Right lung (tissue), 5 donors: ENCODE measurements around the gene LCN6. TPM values are rescaled to one million over a fixed set of nuclear protein-coding genes. Genes with fewer than 3 reads are reported as not detected.
"Not testable (repeated sequence)": the region's sequence is repeated elsewhere in the genome, so short reads cannot be mapped to it uniquely, and the experiment has no call there.

Experiments used
- DNase-seq, 2 donors: peaks; one replicate each; pipeline ENCODE4 v3.0.0-alpha.2; 2013
- polyA plus RNA-seq, 5 donors: library from polyadenylated mRNA; unstranded; fragments of 120-200 nt; gene quantifications; one replicate each; pipeline versions ENCODE4 v1.2.1 to v1.2.3, GENCODE V29; 2013; ENCODE audit warnings: inconsistent platforms in 1 of 5, low replicate concordance in 1 of 5; ENCODE audit not compliant: insufficient read length in 5 of 5, insufficient read depth in 1 of 5

Gene LCN6
- polyA plus RNA-seq, 5 donors, result not detected

- no peak for DNase-seq
These were observed 36.1 kb upstream of the LCN6 start for GRCh38 chr9:136784249-136784996.

- no peak for DNase-seq
These were observed 34.1 kb upstream of the LCN6 start for GRCh38 chr9:136782452-136782851.

DNA sequence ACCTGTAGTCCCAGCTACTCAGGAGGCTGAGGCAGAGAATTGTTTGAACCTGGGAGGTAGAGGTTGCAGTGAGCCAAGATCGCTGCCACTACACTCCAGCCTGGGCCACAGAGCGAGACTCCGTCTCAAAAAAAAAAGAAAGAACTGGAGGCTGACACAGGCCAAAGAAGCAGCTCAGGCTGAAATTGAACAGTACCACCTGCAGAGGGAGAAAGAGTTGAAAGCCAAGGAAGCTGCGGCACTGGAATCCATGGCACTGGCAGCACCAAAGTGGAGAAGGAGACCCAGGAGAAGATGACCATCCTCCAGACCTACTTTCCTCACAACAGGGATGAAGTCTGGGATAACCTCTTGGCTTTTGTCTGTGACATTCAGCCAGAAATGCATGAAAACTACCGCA, 31.5 kb upstream of the LCN6 start:
- no peak for DNase-seq

- DNase-seq, result no peak
These were observed 29.0 kb upstream of the LCN6 start for GRCh38 chr9:136777359-136777758.

DNA sequence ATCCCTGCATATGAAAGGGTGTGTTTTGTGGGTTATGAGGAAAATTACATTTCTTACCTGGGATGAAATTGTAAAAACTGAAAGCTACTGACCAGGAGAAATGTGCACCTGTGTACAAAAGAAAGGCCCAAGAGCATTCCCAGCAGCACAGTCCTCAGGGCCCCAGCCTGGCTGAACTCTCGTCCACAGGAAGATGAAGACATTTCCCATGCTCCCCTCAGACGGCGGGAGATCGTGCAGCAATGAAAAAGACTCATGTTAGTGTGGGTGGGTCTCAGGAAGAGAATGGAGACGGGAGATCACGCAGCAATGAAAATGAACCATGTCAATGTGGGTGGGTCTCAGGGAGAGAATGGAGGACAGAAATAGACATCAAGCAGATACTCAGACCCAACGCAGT, 28.6 kb upstream of the LCN6 start:
- no peak for DNase-seq

DNA sequence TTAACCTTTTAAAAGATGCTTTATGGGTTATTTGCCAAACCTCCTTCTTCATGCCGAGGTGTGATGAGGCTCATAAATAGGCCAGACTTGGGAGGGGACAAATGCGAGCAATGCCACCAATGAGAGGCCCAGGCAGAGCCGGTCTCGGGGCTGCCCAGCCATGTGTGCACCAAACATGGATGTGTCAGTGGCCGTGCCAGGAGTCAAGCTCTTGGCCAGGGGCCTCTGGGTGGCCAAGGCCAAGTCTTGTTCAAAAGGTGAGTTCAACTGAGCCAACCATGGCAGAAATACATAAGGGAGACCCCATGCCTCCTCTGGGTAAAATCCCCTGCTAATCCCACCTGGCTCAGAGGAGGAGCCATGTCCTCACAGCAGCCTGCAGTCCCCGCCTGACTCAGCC, 26.9 kb upstream of the LCN6 start:
- no peak for DNase-seq

DNA sequence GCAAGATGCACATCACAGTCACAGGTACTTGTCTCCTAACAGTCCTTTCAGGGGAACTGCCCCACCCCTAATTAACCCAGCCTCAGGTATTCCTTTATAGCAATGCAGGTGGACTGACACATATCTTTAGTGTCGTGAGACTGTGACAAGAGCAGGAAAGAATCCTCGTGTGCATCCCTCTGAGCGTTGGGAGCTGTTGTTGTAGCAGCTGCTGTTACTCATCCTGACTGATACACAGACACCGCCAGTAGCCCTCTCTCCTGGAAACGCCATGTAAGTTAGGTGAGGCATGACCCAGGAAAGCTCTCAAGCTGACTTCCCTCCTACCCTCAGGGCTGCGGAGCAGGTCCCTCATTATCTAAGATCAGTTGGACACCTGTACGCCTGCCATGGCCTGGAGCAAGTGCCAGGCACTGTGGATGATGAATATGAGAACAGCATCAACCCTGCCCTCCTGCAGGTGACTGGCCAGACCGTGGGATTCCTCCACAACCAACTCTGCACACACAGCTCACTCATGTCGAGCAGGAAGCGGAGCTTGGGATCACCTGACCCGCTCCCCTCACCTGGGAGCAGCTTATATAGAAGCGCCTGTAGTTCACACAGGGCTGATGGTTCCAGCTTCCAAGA, 26.2 kb upstream of the LCN6 start:
- no peak for DNase-seq

DNA sequence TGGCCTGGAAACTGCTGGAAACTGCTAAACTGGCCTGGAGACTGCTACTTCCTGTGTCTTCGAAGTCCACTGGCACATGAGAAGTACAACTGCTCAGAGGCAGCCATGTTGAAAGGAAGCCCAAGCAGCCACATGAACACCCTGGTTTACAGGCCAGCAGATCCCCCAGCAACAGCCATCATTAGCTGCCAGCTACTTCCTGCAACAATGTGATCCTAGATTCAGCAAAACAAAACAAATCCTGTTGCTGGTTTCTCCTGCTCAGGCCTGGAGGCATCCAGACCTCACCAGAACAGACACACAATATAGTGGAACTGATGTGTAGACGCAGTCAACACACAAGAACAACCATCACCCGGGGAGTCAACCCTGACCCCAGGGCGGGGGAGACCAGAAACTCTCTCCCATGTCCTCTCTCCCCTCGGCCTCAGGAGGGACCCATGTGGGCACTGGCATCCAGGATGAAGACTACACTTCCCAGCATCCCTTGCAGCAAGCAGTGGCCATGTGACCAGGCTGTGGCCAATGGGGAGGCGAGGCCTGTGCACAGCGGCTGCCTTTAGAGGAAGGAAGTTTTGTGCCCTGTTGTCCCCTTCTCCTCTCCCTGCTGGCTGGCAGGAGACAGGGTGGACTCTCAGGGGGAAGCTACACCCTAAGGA, 25.2 kb upstream of the LCN6 start:
- DNase-seq, result no peak

- DNase-seq, result no peak
These were observed 23.6 kb upstream of the LCN6 start for GRCh38 chr9:136771907-136772415.

DNA sequence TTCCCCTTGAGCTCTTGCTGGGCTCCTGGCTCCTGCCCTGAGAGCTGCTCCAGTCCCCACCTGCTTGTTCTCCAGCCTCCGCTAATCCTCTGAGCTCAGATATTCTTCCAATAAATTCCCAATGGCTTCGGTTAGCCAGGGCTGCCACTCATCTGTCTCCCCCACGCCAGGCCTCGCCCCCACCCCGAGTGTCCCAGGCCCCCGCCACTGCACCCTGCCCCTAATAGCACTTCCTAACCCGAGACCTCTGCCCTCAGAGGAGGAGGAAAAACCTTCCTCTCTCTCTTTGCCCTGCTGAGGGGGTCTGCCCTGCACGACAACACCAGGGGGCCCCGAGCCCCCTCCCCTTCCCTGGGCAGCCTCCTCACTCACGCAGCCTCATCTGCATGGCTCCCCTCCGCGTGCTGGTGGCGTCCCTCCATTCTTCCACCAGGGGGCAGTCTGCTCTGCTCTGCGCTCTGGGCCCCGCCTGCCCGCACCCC, 21.4 kb upstream of the LCN6 start:
- DNase-seq, result no peak

- DNase-seq, result not testable (repeated sequence)
These were observed 18.2 kb upstream of the LCN6 start for GRCh38 chr9:136766410-136767120.

GRCh38 chr9:136765745-136766409, 17.6 kb upstream of the LCN6 start:
- DNase-seq, result not testable (repeated sequence)

- DNase-seq, result no peak
These were observed 16.7 kb upstream of the LCN6 start for GRCh38 chr9:136765041-136765440.

DNA sequence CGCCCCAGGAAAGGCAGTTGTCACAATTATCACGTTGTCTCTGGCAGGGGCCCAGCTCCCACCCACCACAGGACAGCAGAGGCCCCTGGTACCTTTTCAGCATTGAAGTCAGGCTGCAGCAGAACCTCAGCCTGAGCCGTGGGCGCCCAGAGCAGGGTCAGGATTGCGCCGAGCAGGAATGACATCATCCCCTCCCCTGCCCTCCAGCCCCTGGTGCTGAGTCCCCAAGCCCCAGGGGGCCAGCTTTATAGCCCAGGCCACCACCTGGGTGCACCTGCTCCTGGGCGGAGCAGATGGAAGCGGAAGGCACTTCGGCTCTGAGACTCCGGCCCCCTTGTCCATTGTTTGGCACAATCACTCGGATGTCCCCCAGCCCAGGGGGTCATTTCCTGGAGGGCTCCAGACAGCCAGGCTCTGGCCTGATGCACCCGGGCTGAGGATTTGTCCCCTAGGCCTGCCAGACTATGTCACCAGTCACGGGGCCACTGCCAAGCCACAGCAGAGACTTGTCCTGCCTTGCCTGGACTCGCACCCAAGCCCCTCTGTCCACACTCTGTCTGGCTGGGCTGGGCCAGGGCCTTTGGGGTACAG, 16.1 kb upstream of the LCN6 start, which contains the start of gene LCN15:
Gene LCN15 (minus strand): TSS at position 218 of the 591 bp plus-strand sequence. CDS start 30 bp downstream, at position 188.
- no peak for DNase-seq

DNA sequence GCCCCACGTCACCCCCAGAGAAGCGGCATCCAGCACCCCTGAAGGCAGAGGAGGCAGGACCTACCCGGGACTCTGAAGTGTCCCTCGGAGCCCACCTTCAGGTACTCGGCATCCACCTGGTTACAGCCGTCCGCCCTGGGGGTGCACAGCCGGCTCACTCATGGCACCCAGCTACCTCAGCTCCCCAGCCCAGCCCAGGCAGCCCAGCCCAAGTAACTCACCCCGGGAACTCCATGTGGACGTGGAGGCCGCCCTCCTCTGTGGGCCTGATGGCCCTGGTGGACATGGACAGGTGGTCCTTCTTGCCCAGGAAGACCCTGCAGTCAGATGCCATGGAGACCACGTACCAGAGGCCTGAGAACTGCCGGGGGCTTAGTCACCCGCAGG, 15.3 kb upstream of the LCN6 start:
- DNase-seq, result no peak

- no peak for DNase-seq
These were observed 14.8 kb upstream of the LCN6 start for GRCh38 chr9:136762915-136763648.

GRCh38 chr9:136762221-136762691, 13.9 kb upstream of the LCN6 start:
- DNase-seq, result no peak

DNA sequence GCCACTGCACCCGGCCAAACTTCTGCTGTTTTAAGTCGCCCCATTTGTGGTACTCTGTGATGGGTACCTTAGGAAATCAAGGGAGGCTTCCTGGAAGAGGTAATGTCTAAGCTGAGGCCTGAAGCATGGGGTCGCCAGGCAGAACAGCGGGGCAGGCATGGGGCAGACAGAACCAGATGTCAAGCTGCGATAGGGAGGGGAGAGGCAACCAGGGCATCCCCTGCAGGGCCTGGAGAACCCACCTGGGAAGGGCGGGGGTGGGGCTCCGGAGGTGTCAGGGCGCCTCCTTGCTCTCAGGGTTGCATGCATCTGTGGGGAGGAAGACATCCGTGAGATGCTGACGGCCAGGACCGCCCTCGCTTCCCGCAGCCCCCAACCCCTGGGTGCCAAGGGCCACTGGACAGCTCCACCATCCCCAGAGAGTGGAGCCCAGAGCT, 13.2 kb upstream of the LCN6 start:
- DNase-seq, result no peak

- not testable (repeated sequence) for DNase-seq
These were observed 12.7 kb upstream of the LCN6 start for GRCh38 chr9:136760834-136761544.
